GM12891 (cell line): ENCODE results near the gene TWF2.

Source experiments
- PAX5 ChIP-seq: IDR thresholded peaks from 2 replicates; pipeline ENCODE4 v1.6.1; 2011; ENCODE audit warnings: low read length, moderate library complexity, mild to moderate bottlenecking; ENCODE audit not compliant: insufficient read depth, severe bottlenecking
- POLR2A ChIP-seq: IDR thresholded peaks from 2 replicates; pipeline ENCODE4 v1.6.1; 2011; ENCODE audit warnings: low read depth, low read length, control low read depth
- POLR2AphosphoS5 ChIP-seq: IDR thresholded peaks from 2 replicates; pipeline ENCODE4 v1.6.1; 2011; ENCODE audit warnings: low read depth, low read length, control low read depth
- TAF1 ChIP-seq: IDR thresholded peaks from 2 replicates; pipeline ENCODE4 v1.6.1; 2011; ENCODE audit warnings: low read depth, low read length, control low read depth

DNA sequence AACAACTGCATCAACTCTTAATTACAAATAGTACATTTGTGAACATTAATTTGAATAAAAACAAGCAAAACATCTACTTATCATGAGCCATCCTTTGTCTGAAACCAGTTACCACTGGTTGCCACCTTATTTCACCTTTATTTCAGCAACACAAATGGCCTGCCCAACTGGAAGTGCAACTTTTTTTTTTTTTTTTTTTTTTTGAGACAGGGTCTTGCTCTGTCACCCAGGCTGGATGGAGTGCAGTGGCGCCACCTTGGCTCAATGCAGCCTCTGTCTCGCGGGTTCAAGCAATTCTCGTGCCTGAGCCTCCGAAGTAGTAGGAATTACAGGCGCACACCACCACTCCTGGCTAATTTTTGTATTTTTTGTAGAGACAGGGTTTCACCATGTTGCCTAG lies 26.4 kb upstream of the TWF2 start:
- TF ChIP-seq POLR2A (no peak), TAF1 (no peak), POLR2AphosphoS5 (no peak), PAX5 (no peak)
